Testis (tissue), 3 donors: ENCODE results near the gene RAB27B. TPM values are rescaled to one million over a fixed set of nuclear protein-coding genes. Genes with fewer than 3 reads are reported as not detected.

ENCODE experiments used
- DNase-seq: peaks from one replicate; pipeline ENCODE4 v3.0.0-alpha.2; 2019
- H3K27ac ChIP-seq, 2 donors: fragments of 200-600 bp; sonication (generic); one replicate each; pipeline ENCODE4 v1.5.1; 2019
- H3K27me3 ChIP-seq: fragments of 200-600 bp; sonication (generic); one replicate; pipeline ENCODE4 v1.5.1; 2019
- H3K36me3 ChIP-seq: fragments of 200-600 bp; sonication (generic); one replicate; pipeline ENCODE4 v1.5.1; 2017; ENCODE audit warnings: low read depth; ENCODE audit errors: missing control alignments
- H3K4me1 ChIP-seq: fragments of 200-600 bp; sonication (generic); one replicate; pipeline ENCODE4 v1.5.1; 2019
- H3K4me3 ChIP-seq, 2 donors: fragments of 200-600 bp; sonication (generic); one replicate each; pipeline ENCODE4 v1.5.1; 2017 to 2019
- H3K9me3 ChIP-seq: fragments of 200-600 bp; sonication (generic); one replicate; pipeline ENCODE4 v1.5.1; 2017
- CTCF ChIP-seq, 3 experiments: fragments of 450-650 bp in 2 of 3; fragments of 200-600 bp in 1 of 3; sonication (generic) in 1 of 3; IDR thresholded peaks; one replicate each; pipeline ENCODE4 v1.5.1; 2016 to 2019; ENCODE audit warnings: antibody characterized with exemption in 3 of 3, mild to moderate bottlenecking in 2 of 3, moderate library complexity in 1 of 3
- POLR2A ChIP-seq: fragments of 450-650 bp; IDR thresholded peaks from one replicate; pipeline ENCODE4 v1.6.1; 2017; ENCODE audit warnings: antibody characterized with exemption, mild to moderate bottlenecking, moderate library complexity
- WGBS, 2 donors: methylation state at CpG; one replicate each; pipeline ENCODE4 v1.1.5; 2018; 5-methylcytosine and 5-hydroxymethylcytosine counted together
- intact Hi-C: fragments of 100-400 bp; cut with DNase I; formaldehyde crosslinking; loops from one replicate; pipeline ENCODE4 v1.15.1; 2023; ENCODE audit warnings: low total_unique reads
- polyA plus RNA-seq: library from polyadenylated mRNA; stranded (reverse); fragments of 350-450 nt; fragmentation: Illumina TruSeq; extraction: RNeasy Lipid Tissue Mini Kit (QIAGEN cat#74804); gene quantifications from one replicate; pipeline ENCODE4 v1.2.3, GENCODE V29; 2014; ENCODE audit warnings: low read depth, low replicate concordance; ENCODE audit not compliant: insufficient read depth
- total RNA-seq, 2 donors: library from RNA; depleted of rRNA; stranded (reverse); fragments of >200 nt; gene quantifications; one replicate each; pipeline ENCODE4 v1.2.3, GENCODE V29; 2016

The RAB27B gene
- total and polyA plus RNA-seq, 3 donors from 2014 or later = 0.93 to 5.8 (median 1.7) TPM

DNA sequence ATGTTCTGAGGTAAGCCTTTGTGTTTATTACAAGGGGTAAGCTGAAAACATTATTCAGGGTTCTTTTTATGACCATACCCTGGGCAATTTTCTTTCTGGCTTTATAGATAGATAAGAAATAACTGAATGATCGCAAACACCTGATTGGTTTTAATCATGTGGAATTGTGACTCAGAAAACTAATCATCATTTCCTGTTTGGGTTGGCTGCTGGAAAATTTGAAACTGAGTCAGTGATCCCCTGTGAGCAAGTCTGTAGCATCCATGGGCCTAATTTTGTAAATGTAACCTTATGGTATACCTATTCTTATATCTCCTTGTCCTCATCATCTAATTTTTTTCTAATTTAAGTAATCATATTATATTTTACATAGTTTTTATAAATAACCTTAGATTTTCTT, 96.7 kb downstream of the RAB27B start:
- no peaks in the 10 kb centered on the region for H3K27me3 ChIP-seq
- H3K36me3 ChIP-seq = no peaks in the 10 kb centered on the region
- no peak overlapping the region for H3K4me3 ChIP-seq
- H3K27ac ChIP-seq = no peak overlapping the region
- H3K9me3 ChIP-seq = no peaks in the 10 kb centered on the region
- TF ChIP-seq CTCF (IDR thresholded peaks at IDR 0.05) (no peak), POLR2A (no peak)
- no peaks in the 10 kb centered on the region for H3K4me1 ChIP-seq
- DNase-seq = no peak
- intact Hi-C loops = no loop called here
- WGBS, 2 donors = 93 to 98% methylated on average over 1 of the region's 1 CpG

- H3K27me3 ChIP-seq = no peaks in the 10 kb centered on the region
- intact Hi-C loops = no loop called here
- no peak overlapping the region for H3K27ac ChIP-seq
- no peak overlapping the region for H3K4me3 ChIP-seq
- H3K36me3 ChIP-seq = no peaks in the 10 kb centered on the region
- DNase-seq = no peak
- no peaks in the 10 kb centered on the region for H3K9me3 ChIP-seq
- WGBS, 2 donors = 94 to 96% methylated on average over 3 of the region's 3 CpGs
- H3K4me1 ChIP-seq = no peaks in the 10 kb centered on the region
- TF ChIP-seq CTCF (IDR thresholded peaks at IDR 0.05) = no peak
- TF ChIP-seq POLR2A = no peak
Measured at GRCh38 chr18:54926593-54927325, 98.5 kb downstream of the RAB27B start.

DNA sequence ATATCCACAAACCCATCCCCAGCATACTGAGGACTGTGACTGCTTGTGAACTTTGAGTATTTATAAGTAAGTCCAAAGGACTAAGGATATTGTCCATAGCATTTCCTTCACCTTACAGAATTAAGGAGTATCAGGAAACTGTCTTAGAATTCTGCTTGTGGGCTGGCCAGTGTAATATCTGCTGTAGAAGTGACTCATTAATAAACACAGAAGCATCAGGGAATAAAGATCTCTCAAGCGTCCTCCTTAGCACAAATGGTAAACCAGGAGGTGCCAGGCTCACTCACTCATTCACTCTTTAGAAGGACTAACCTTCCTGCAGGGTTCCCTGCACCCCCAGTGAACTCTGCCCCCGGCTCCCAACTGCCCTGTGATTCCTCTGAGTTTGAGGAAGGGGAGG, 100.0 kb downstream of the RAB27B start:
- H3K4me3 ChIP-seq = no peak overlapping the region
- H3K27ac ChIP-seq = no peak overlapping the region
- H3K36me3 ChIP-seq = no peaks in the 10 kb centered on the region
- no peak for DNase-seq
- intact Hi-C loops = no loop called here
- no peak for TF ChIP-seq POLR2A
- TF ChIP-seq CTCF (IDR thresholded peaks at IDR 0.05) = no peak
- no peaks in the 10 kb centered on the region for H3K9me3 ChIP-seq
- 87 to 96% methylated on average over 2 of the region's 2 CpGs for WGBS, 2 donors
- H3K27me3 ChIP-seq = no peaks in the 10 kb centered on the region
- no peaks in the 10 kb centered on the region for H3K4me1 ChIP-seq

DNA sequence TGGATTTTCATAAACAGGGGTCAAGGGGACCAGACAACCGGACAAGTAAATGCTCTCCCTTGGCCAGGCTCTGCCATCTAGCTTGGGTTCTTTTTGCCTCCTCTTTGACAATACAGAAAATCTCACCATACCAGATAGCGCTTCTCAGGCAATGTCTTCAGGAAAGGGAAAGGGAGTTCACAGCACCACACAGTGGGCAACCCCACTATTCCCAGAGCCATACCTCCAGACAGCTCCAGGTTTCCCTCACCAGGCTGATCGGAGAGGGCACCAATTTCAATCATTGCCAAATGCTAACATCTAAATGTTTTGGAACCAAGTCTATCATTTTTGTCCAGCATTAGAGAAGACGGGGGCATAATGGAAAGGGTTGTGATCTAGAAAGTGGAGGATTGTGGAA, 102.9 kb downstream of the RAB27B start:
- no peaks in the 10 kb centered on the region for H3K27me3 ChIP-seq
- no peak overlapping the region for H3K4me3 ChIP-seq
- no peaks in the 10 kb centered on the region for H3K9me3 ChIP-seq
- no peaks in the 10 kb centered on the region for H3K4me1 ChIP-seq
- TF ChIP-seq POLR2A = no peak
- no peak for TF ChIP-seq CTCF (IDR thresholded peaks at IDR 0.05)
- DNase-seq = no peak
- H3K36me3 ChIP-seq = no peaks in the 10 kb centered on the region
- WGBS, 2 donors = 93 to 100% methylated on average over 4 of the region's 4 CpGs
- intact Hi-C loops = no loop called here
- no peak overlapping the region for H3K27ac ChIP-seq

GRCh38 chr18:54932472-54932871, 104.2 kb downstream of the RAB27B start:
- H3K4me3 ChIP-seq = no peak overlapping the region
- TF ChIP-seq CTCF (IDR thresholded peaks at IDR 0.05) (no peak), POLR2A (no peak)
- H3K27ac ChIP-seq = no peak overlapping the region
- no peaks in the 10 kb centered on the region for H3K9me3 ChIP-seq
- intact Hi-C loops = no loop called here
- no peaks in the 10 kb centered on the region for H3K36me3 ChIP-seq
- H3K4me1 ChIP-seq = no peaks in the 10 kb centered on the region
- DNase-seq = no peak
- WGBS, 2 donors = 38 to 82% methylated on average over 1 of the region's 1 CpG
- H3K27me3 ChIP-seq = no peaks in the 10 kb centered on the region
